ENCODE measurements around the gene CCDC71. TPM values are rescaled to one million over a fixed set of nuclear protein-coding genes. Genes with fewer than 3 reads are reported as not detected.
A peak's percentile ranks its signal among the peaks of the same experiment; 100 is the strongest.

CCDC71 gene
- polyA plus RNA-seq, 1 donor: 13.1 TPM

DNA sequence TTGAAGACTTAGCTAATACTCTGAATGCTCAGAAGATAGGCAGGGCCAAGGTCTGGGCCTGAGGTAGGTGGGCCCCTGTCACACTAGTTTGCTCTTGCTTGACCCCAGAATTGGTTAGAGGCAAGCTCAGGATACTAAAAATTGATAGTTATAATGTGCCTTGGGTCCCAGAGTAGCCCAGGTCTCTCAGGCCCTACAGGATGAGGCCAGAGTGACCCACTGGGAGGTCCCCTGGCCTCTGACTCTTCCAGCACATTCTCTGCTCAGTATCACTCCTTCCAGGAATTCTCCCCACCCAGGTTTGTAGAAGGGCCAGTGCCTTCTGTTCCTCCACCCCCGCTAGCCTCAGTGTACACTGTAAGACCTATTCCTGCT is 4.6 kb upstream of the CCDC71 start:
- DNase-seq (ENCODE audit: low read depth): no peak

GRCh38 chr3:49166752-49167556 is 823 bp upstream of the CCDC71 start:
- no peak for DNase-seq (ENCODE audit: low read depth)

GRCh38 chr3:49164983-49165720 is 979 bp downstream of the CCDC71 start:
- no peak for DNase-seq (ENCODE audit: low read depth)

DNA sequence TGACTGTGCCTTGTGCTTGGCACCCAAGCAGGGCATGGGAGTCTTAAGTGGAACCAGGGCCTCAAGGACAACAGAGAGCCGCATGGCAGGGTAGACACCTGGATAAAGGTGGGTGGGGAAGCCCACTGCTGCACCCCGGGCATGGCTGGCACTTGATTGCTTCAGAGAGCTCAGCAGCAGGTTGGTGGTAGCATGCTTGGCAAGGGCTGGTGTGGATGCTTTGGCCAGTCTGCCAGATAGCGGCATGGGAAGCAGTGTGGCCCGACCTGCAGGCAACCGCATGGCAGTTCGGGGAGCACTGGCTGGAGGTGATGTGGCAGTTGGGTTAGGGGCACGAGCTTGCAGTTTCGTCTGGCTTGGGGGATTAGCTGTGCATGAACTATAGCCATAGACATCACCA is 2.5 kb downstream of the CCDC71 start:
- DNase-seq (ENCODE audit: low read depth): no peak

DNA sequence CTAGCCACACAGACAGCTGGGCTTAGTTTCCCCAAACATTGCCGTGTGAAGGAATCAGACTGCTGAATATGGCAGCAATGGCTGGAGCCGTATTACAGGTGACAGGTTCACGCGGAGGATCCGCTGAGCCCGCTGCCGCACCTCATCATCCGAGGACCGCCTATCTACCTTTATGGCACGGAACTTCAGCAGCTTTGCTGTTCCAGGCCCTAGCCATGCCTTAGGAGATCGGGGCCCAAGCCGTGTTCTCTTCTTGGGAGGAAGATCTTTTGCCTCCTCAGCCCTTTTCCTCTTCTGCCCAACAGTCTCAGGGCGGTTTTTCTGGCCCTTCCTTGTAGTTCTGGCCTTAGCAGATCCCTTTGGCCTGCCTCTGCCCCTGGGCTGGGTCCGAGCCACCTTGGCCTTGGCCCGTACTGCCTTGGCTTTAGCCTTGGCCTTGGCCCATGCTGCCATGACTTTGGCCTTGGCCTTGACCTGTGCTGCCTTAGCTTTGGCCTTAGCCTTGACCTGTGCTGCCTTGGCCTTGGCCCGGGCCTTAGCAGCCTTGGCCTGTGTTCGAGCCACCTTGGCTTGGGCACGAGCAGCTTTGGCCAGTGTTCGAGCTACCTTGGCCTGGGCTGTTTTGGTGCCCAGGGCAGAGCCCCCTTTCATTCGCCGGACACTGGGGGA is 3.2 kb downstream of the CCDC71 start:
- no peak for DNase-seq (ENCODE audit: low read depth)

- no peak for DNase-seq (ENCODE audit: low read depth)
These were observed 4.2 kb downstream of the CCDC71 start for GRCh38 chr3:49161808-49162530.

DNA sequence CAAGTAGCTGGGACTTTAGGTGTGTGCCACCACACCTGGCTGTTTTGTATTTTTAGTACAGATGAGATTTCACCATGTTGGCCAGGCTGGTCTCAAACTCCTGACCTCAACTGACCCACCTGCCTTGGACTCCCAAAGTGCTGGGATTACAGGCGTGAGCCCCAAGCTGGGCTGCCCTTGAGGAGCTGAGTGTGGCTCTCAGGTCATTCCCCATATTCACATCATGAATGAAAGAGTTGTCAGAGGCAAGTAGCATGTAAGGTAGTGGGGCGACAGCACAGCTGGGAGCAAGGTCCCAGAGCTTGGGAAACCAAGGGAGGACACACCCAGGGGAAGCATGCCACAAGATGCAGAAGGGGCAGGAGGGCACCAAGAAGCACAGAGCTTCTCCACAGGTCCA is 4.9 kb downstream of the CCDC71 start:
- no peak for DNase-seq (ENCODE audit: low read depth)

DNA sequence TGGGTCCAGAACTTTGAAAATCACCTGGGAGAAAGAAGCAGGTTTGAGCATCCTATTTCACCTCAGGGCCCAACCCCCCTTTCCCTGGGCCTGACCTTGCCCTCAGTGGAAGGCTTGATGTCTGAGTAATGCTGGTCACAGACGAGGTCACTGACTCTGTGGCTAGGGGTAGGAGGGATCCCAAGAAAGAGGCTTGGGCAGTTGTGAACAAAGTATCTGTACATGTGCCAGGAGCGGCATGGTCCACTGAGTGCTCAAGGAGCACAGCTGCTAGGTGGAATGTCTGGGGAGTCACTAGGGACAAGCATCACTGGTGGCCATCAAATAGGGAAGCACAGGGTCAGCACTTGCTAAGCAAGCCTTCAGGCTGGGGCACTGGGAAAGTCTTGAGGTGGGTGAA is 7.3 kb downstream of the CCDC71 start:
- no peak for DNase-seq (ENCODE audit: low read depth)

- no peak for DNase-seq (ENCODE audit: low read depth)
These were observed 7.9 kb downstream of the CCDC71 start for GRCh38 chr3:49158103-49158709.

GRCh38 chr3:49157289-49157688 is 8.8 kb downstream of the CCDC71 start:
- DNase-seq (ENCODE audit: low read depth): no peak

DNA sequence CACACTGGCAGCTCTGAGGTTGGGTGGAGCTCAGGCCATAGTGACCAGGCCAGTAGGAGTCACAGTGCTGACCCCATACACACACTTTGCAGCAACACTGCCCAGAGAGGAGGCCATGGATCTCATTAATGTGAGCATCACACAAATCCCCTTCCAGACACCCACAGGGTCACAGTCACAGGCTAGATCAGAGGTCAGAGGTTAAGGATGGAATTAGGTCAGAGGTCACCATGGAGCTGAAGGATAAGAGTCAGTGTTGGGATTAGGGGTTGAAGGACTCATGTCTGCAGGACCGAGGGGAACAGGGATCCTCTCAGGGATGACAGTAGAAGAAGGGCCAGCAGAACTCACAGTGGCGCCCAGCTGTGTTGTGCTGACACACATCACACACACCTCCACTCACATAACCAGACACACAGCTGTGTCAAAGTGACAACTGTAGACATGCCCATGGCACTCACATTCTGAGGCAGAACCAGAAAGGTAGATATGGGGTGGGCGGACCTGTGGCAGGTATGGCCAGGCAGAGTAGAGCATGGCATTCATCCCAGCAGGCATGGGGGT is 12.7 kb downstream of the CCDC71 start:
- DNase-seq (ENCODE audit: low read depth): no peak

DNA sequence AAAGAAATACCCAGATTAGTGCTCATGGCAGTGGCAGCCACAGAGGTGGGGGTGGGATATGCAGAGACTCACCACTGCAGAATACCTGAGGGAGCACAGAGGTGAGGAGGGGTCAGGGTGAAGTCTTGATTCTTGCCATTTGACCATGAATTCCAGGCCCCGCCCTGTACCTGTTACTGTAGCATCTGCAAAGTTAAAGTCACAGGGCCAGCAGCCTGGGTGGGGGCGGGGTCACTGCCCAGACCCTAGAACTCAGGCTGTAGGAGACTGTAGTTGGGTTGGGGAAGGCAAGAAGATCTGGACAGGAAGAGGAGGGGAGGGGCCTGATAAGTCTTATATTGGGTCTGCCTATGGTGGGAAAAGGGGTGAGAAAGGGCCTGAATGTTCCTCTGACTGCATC is 14.5 kb downstream of the CCDC71 start:
- no peak for DNase-seq (ENCODE audit: low read depth)

DNA sequence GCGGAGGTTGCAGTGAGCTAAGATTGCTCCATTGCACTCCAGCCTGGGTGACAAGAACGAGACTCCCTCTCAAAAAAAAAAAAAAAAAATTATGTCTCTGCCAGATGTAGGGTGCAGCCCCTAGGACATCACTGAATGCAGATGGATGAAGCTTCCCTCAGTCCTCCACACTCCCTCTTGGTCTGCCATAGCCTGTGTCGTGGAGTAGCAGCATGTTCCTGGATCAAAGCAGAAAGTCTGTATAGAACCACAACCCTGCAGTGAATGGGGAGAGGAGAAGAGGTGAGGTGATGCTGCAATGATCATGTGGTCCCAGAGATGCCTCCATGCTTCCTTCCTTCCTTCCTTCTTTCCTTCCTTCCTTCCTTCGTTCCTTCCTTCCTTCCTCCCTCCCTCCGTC is 18.0 kb downstream of the CCDC71 start:
- DNase-seq (ENCODE audit: low read depth): no peak

DNA sequence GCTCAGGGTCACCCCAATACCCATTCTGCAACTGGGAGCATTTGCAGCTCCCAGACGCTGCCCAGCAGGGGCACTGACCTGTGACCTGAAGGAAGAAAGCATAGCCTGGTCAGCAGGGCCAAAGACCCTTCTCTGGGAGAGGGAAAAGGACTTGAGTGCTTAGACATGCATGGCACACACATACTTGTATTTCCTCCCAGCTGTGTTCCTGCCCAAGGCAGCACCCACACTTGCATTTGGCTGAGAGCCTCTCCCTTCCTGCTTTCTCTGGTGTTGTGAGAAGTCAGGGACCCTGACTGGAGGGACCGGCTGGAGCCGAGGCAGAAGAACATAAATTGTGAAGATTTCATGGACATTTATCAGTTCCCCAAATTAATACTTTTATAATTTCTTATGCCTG is 26.1 kb downstream of the CCDC71 start:
- no peak for DNase-seq (ENCODE audit: low read depth)

- DNase-seq (ENCODE audit: low read depth): no peak
These were observed 30.6 kb downstream of the CCDC71 start for GRCh38 chr3:49135499-49135898.

DNA sequence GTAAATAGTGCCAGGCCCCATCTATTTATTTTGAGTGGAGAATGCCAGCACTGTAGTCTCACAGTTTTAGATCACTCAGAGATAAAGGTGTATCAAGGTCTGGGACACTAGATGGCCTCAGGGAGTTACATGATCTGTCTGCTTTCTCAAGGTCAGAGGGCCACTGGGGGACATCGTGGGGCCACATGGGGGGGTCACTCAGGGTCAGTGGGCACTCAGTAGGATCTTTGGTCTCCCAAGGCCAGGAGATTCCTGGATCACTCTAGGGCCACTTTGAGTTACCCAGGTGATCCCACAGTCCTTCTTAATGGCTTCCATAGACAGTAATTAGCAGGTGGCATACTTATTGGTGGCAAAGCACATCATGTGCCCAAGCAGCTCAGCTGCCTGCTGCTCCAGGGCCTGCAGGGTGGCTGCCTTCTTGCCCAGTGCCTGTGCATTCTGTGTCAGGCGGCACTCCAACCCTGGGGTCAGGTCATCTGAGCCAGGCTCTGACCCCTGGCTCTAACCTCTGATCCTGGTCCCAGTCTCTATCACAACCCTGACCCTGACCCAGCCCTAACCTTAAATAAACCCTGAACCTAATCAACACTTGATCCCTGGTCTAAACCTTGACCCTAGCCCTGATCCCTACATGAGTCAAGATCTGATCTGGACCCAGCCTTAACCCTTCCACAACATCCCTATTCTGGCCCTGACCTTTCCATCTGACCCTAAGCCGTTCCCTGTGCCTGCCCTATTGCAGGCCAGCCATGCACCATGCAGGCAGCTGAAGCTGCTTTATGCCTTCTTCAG is 31.5 kb downstream of the CCDC71 start:
- no peak for DNase-seq (ENCODE audit: low read depth)

- peak; percentile 73 for DNase-seq (ENCODE audit: low read depth)
These were observed 32.7 kb downstream of the CCDC71 start for GRCh38 chr3:49133226-49133951.

DNA sequence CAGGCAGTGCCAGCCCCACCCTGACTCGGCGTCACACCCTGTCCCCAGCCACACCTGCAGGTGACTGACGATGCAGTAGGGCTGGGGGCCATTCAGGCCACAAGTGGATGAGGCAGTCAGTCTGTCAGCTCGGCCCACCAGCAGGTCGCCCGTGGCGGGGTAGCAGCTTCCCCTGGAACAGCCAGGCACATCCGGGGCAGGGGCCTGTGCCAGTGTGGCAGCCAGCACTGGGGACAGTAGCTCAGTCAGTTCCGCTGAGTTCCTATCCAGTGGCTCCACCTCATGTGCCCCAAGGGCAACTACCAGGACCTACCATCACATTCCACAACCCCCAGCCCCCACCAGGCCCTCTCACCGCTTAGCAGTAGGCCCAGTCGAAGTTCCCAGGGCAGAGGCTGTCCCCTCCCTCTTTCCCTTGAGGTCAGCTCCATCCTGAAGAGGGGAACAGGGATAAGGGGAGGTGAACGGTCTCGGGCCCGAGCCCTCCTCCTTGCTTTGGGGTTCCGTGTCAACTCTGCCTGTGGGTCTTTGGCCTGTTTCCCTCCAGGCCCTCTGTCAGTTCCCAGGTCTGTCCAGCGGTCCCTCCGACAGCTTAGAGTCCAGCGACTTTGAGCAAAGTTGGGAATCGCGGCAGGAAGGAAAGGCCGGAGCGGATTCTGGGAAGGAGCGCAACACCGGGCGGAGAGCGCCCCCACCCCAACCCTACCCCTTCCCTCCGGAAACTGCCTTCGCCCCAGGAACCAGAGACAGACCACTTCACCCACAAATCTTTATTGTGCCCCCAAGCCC is 33.5 kb downstream of the CCDC71 start, which contains the start of gene LAMB2:
Gene LAMB2 (minus strand): TSS at position 614 of the 789 bp plus-strand sequence. CDS start 183 bp downstream, at position 431.
- peak; percentile 53 for DNase-seq (ENCODE audit: low read depth)

- no peak for DNase-seq (ENCODE audit: low read depth)
These were observed 34.1 kb downstream of the CCDC71 start for GRCh38 chr3:49132073-49132436.
